ENCODE results near the gene ULK3. TPM values are rescaled to one million over a fixed set of nuclear protein-coding genes. Genes with fewer than 3 reads are reported as not detected.

Gene ULK3
- total RNA-seq, 3 donors from 2014 or later (not counting 1 experiment from before 2014, with no cell fraction given): 54.8 to 75.1 (median 64.7) TPM

DNA sequence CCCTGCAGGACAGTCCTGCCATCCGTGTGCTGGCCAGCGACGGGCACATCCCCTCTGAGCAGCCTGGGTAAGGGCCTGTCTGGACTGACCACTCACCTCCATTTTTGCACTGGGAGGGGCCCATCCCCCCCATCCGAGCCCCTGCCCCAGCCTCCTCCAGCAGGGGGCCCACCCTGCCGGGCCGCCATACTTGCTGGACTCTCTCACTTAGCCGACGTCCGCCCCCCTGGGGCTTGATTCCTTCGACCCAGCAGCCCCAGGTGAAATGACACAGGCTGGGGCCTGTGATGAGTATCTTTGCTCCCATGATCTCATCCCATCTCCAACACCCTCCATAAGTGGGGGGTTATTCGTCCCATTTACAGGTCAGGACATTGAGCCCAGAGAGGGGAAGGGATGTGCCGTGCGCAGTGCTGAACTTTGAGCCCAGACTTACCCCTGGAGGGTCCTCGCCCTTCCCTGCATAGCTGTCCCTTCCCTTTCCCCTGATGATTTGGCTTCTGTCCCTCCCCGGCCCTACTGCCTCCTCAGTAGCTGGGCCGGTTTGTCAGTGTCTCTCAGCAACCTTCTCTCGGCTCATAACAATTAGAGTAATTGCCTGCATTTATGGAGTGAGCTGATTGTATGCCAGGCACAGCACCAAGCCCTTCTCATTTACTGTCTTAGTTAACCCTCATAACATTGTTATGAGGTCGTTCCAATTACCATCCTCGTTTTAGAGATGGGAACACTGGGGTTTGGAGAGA is 26.2 kb downstream of the ULK3 start:
- peaks cover 7 to 22% of the 10 kb centered on the region in 2 donors for H3K4me1 Mint-ChIP-seq
- H3K27ac ChIP-seq (ENCODE audit: low read length): no peak overlapping the region
- DNase-seq (no peak), ATAC-seq (no peak)
- TF ChIP-seq CTCF (IDR thresholded peaks at IDR 0.05): no peak
- intact Hi-C loops (cut with micrococcal nuclease): no loop called here
- peaks cover 13% of the 10 kb centered on the region for H3K4me1 ChIP-seq (ENCODE audit: control insufficient read depth, insufficient read depth, low read length)
- no peaks in the 10 kb centered on the region for H3K27me3 ChIP-seq (ENCODE audit: control insufficient read depth, insufficient read depth, low read length)
- H3K9me3 ChIP-seq (ENCODE audit: control insufficient read depth, insufficient read depth, low read length): no peaks in the 10 kb centered on the region
- H3K36me3 ChIP-seq (ENCODE audit: control insufficient read depth, insufficient read depth, low read length): no peaks in the 10 kb centered on the region
- no peaks in the 10 kb centered on the region for H3K36me3 Mint-ChIP-seq
- no peak overlapping the region for H3K4me3 ChIP-seq (ENCODE audit: low read length)
- peaks cover 0 to 8% of the 10 kb centered on the region in 2 donors for H3K27me3 Mint-ChIP-seq (ENCODE audit: low read depth in 2 of 2)
- WGBS (ENCODE audit: insufficient coverage): 78% methylated on average over 18 of the region's 19 CpGs
- no peak overlapping the region for H3K27ac Mint-ChIP-seq
- H3K9me3 Mint-ChIP-seq: no peaks in the 10 kb centered on the region
- no peak overlapping the region for H3K4me3 Mint-ChIP-seq

DNA sequence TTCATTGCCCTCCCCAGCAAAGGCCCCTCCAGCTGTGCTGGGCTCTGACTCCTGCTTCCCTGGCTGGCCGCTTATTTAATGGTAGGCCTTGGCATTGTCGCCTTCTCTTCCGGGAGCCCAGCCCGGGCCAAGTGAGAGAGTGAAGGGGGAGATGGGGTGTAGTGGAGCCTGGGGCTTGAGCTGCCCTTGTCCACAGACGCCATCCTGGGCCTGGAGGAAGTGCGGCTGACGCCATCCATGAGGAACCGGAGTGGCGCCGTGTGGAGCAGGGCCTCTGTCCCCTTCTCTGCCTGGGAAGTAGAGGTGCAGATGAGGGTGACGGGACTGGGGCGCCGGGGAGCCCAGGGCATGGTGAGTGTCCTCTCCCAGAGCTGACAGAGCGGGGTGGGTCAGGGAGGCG is 27.0 kb downstream of the ULK3 start:
- Mint-ChIP-seq H3K4me3 (no peak overlapping the region), H3K27me3 (ENCODE audit: low read depth in 2 of 2) (peaks cover 0 to 8% of the 10 kb centered on the region in 2 donors), H3K27ac (no peak overlapping the region), H3K36me3 (no peaks in the 10 kb centered on the region), H3K4me1 (peaks cover 7 to 22% of the 10 kb centered on the region in 2 donors), H3K9me3 (no peaks in the 10 kb centered on the region)
- ATAC-seq: no peak
- Histone ChIP-seq H3K4me3 (ENCODE audit: low read length) (no peak overlapping the region), H3K36me3 (ENCODE audit: control insufficient read depth, insufficient read depth, low read length) (no peaks in the 10 kb centered on the region), H3K27ac (ENCODE audit: low read length) (no peak overlapping the region), H3K27me3 (ENCODE audit: control insufficient read depth, insufficient read depth, low read length) (no peaks in the 10 kb centered on the region), H3K9me3 (ENCODE audit: control insufficient read depth, insufficient read depth, low read length) (no peaks in the 10 kb centered on the region), H3K4me1 (ENCODE audit: control insufficient read depth, insufficient read depth, low read length) (peaks cover 9% of the 10 kb centered on the region)
- no peak for DNase-seq
- no peak for TF ChIP-seq CTCF (IDR thresholded peaks at IDR 0.05)
- WGBS (ENCODE audit: insufficient coverage): 95% methylated on average over 15 of the region's 15 CpGs
- intact Hi-C loops (cut with micrococcal nuclease): no loop called here

DNA sequence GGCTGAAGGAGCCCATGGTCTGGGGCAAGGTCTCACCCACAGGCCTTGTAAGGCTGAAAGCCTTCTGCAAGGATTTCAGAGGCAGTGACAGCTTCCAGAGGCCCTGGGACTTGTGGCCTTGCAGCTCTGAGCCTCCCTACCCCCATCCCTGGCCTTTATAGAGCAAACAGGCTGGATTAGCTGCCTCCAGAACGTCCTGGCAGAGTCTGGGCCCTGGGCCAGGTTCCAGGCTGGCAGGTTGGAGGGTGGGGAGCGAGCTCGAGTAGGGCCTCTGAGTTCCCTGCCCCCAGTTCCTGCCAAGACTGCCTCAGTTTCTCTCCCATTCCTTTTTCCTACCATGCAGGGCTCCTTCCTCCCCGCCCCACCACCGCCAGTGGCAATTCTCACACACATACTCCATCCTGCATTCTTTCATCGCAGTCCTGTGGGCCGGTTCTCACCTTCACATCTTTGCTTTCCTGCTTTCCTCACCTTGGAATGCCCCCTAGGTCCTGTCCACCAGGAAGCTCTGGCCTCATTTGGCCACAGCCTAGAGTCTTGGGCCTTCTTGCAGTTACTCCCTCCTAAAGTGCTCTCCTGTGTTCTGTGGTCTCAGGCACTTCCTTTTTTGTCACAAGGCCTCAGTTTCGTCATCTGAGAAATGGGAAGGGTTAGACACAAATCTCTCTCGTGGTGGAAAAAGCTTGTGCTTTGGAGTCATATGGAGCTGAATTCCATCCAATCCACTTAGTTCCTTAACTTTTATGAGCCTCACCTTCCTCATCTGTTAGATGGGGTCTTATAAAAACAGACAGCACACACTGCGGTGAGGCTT is 27.6 kb downstream of the ULK3 start:
- Mint-ChIP-seq H3K36me3 (no peaks in the 10 kb centered on the region), H3K4me3 (no peak overlapping the region), H3K27ac (no peak overlapping the region), H3K9me3 (no peaks in the 10 kb centered on the region), H3K4me1 (peaks cover 7 to 22% of the 10 kb centered on the region in 2 donors), H3K27me3 (ENCODE audit: low read depth in 2 of 2) (peaks cover 0 to 8% of the 10 kb centered on the region in 2 donors)
- Histone ChIP-seq H3K36me3 (ENCODE audit: control insufficient read depth, insufficient read depth, low read length) (no peaks in the 10 kb centered on the region), H3K9me3 (ENCODE audit: control insufficient read depth, insufficient read depth, low read length) (no peaks in the 10 kb centered on the region), H3K4me1 (ENCODE audit: control insufficient read depth, insufficient read depth, low read length) (peaks cover 9% of the 10 kb centered on the region), H3K27me3 (ENCODE audit: control insufficient read depth, insufficient read depth, low read length) (no peaks in the 10 kb centered on the region), H3K4me3 (ENCODE audit: low read length) (no peak overlapping the region), H3K27ac (ENCODE audit: low read length) (no peak overlapping the region)
- intact Hi-C loops (cut with micrococcal nuclease): no loop called here
- TF ChIP-seq CTCF (IDR thresholded peaks at IDR 0.05): no peak
- 88% methylated on average over 8 of the region's 10 CpGs for WGBS (ENCODE audit: insufficient coverage)
- no peak for DNase-seq
- ATAC-seq: no peak
